Measurements from ENCODE around the gene TIMP3.

TIMP3 gene

GRCh38 chr22:32805361-32805881, 3.9 kb downstream of the TIMP3 start:
- in situ Hi-C loops (cut with HindIII; ENCODE audit: low sequenced_read_pairs) = no loop called here

GRCh38 chr22:32806296-32806695, 4.8 kb downstream of the TIMP3 start:
- in situ Hi-C loops (cut with HindIII; ENCODE audit: low sequenced_read_pairs) = no loop called here

GRCh38 chr22:32808038-32808445, 6.5 kb downstream of the TIMP3 start:
- in situ Hi-C loops (cut with HindIII; ENCODE audit: low sequenced_read_pairs) = no loop called here

- in situ Hi-C loops (cut with HindIII; ENCODE audit: low sequenced_read_pairs) = no loop called here
These were observed 8.5 kb downstream of the TIMP3 start for GRCh38 chr22:32809786-32810554.

- in situ Hi-C loops (cut with HindIII; ENCODE audit: low sequenced_read_pairs) = no loop called here
These were observed 9.1 kb downstream of the TIMP3 start for GRCh38 chr22:32810555-32811133.

GRCh38 chr22:32811788-32812545, 10.5 kb downstream of the TIMP3 start:
- in situ Hi-C loops (cut with HindIII; ENCODE audit: low sequenced_read_pairs) = no loop called here

GRCh38 chr22:32814285-32814860, 12.9 kb downstream of the TIMP3 start:
- in situ Hi-C loops (cut with HindIII; ENCODE audit: low sequenced_read_pairs) = no loop called here

- in situ Hi-C loops (cut with HindIII; ENCODE audit: low sequenced_read_pairs) = no loop called here
These were observed 13.6 kb downstream of the TIMP3 start for GRCh38 chr22:32815059-32815458.

- in situ Hi-C loops (cut with HindIII; ENCODE audit: low sequenced_read_pairs) = no loop called here
These were observed 14.4 kb downstream of the TIMP3 start for GRCh38 chr22:32815943-32816342.

GRCh38 chr22:32817137-32817730, 15.7 kb downstream of the TIMP3 start:
- in situ Hi-C loops (cut with HindIII; ENCODE audit: low sequenced_read_pairs) = no loop called here

GRCh38 chr22:32818446-32819115, 17.1 kb downstream of the TIMP3 start:
- in situ Hi-C loops (cut with HindIII; ENCODE audit: low sequenced_read_pairs) = no loop called here

GRCh38 chr22:32819120-32819519, 17.6 kb downstream of the TIMP3 start:
- in situ Hi-C loops (cut with HindIII; ENCODE audit: low sequenced_read_pairs) = no loop called here

GRCh38 chr22:32820131-32821119, 18.9 kb downstream of the TIMP3 start:
- in situ Hi-C loops (cut with HindIII; ENCODE audit: low sequenced_read_pairs) = no loop called here

GRCh38 chr22:32822179-32822877, 20.8 kb downstream of the TIMP3 start:
- in situ Hi-C loops (cut with HindIII; ENCODE audit: low sequenced_read_pairs) = no loop called here

GRCh38 chr22:32823024-32823730, 21.7 kb downstream of the TIMP3 start:
- in situ Hi-C loops (cut with HindIII; ENCODE audit: low sequenced_read_pairs) = no loop called here

GRCh38 chr22:32824531-32825312, 23.2 kb downstream of the TIMP3 start:
- in situ Hi-C loops (cut with HindIII; ENCODE audit: low sequenced_read_pairs) = no loop called here

- in situ Hi-C loops (cut with HindIII; ENCODE audit: low sequenced_read_pairs) = no loop called here
These were observed 25.0 kb downstream of the TIMP3 start for GRCh38 chr22:32826537-32826936.
